Ovary (tissue), 9 donors: ENCODE results near the gene EDAR. TPM values are rescaled to one million over a fixed set of nuclear protein-coding genes. Genes with fewer than 3 reads are reported as not detected.

Experiments used
- DNase-seq, 5 donors: peaks; one replicate each; pipeline ENCODE4 v3.0.0-alpha.2; 2019 to 2020
- H3K27ac ChIP-seq, 2 donors: fragments of 200-600 bp; one replicate each; pipeline versions ENCODE4 v1.5.1 to v1.8.0; 2019 to 2022
- H3K27me3 ChIP-seq: fragments of 200-600 bp; one replicate; pipeline ENCODE4 v1.8.0; 2022
- H3K36me3 ChIP-seq: fragments of 200-600 bp; sonication (generic); one replicate; pipeline ENCODE4 v1.5.1; 2019
- H3K4me1 ChIP-seq: one replicate; pipeline ENCODE4 v1.8.1; 2013; ENCODE audit warnings: mild to moderate bottlenecking, moderate library complexity; ENCODE audit not compliant: insufficient read depth
- H3K4me3 ChIP-seq: fragments of 200-600 bp; sonication (generic); one replicate; pipeline ENCODE4 v1.5.1; 2017
- H3K9me3 ChIP-seq, 2 donors: fragments of 200-600 bp in 1 of 2; sonication (generic) in 1 of 2; one replicate each; pipeline versions ENCODE4 v1.5.1 to v1.8.1; 2013 to 2019; ENCODE audit warnings: mild to moderate bottlenecking in 1 of 2, moderate library complexity in 1 of 2
- EP300 ChIP-seq: sonication (generic); formaldehyde crosslinking; IDR thresholded peaks from one replicate; pipeline ENCODE4 v1.6.1; 2017; ENCODE audit warnings: antibody characterized with exemption
- POLR2A ChIP-seq: fragments of 450-650 bp; IDR thresholded peaks from one replicate; pipeline ENCODE4 v1.6.1; 2017; ENCODE audit warnings: antibody characterized with exemption, mild to moderate bottlenecking, moderate library complexity
- WGBS, 3 donors: extraction: QIAGEN DNeasy Blood & Tissue Kit in 1 of 3; methylation state at CpG; one replicate each; pipeline versions ENCODE4 v1.1.5 to v1.1.7; 2013 to 2017; 5-methylcytosine and 5-hydroxymethylcytosine counted together
- intact Hi-C, 4 donors: fragments of 100-400 bp; cut with DNase I; formaldehyde crosslinking; loops; one replicate each; pipeline versions ENCODE4 v1.11.0 to v1.15.1; 2022 to 2023
- polyA plus RNA-seq, 2 donors: library from polyadenylated mRNA; stranded (reverse); fragments of 200-250 nt in 1 of 2; fragments of 350-450 nt in 1 of 2; fragmentation: Illumina TruSeq in 1 of 2; extraction: RNeasy Lipid Tissue Mini Kit (QIAGEN cat#74804) in 1 of 2; gene quantifications; one replicate each; pipeline ENCODE4 v1.2.3, GENCODE V29; 2013 to 2014
- total RNA-seq, 7 donors: library from RNA; depleted of rRNA in 2 of 7; stranded (reverse); fragments of >200 nt in 2 of 7; fragmentation: NEBNext Ultra II Directional in 3 of 7; extraction: Animal tissue kit (Norgen Biotek cat#: 25700) in 3 of 7; gene quantifications; one replicate each; pipeline versions ENCODE4 v1.1.0 to v1.2.4, GENCODE V29; 2016 to 2023
- TF ChIP-seq, protein P1 (sequence below), 3 donors: fragments of 450-650 bp in 2 of 3; fragments of 200-600 bp in 1 of 3; IDR thresholded peaks; one replicate each; pipeline versions ENCODE4 v1.5.1 to v1.8.0; 2016 to 2022; ENCODE audit warnings: antibody characterized with exemption in 3 of 3, mild to moderate bottlenecking in 1 of 3
- donor health status: DM: no; HTN: no; CAD: no; lungs with moderate emphysema.
- donor health status: DM: no; HTN: no; CAD: no.
- donor health status: Bipolar disorder and iron deficiency.
- donor health status: DM: yes; HTN: yes; CAD: no.
- donor health status: DM: no; HTN: no; CAD: no.
- donor health status: DM: yes; HTN: yes; CAD: no.

Gene EDAR
- total and polyA plus RNA-seq, 9 donors, result 0.11 to 0.13 (median 0.11) TPM; not detected in 6

DNA sequence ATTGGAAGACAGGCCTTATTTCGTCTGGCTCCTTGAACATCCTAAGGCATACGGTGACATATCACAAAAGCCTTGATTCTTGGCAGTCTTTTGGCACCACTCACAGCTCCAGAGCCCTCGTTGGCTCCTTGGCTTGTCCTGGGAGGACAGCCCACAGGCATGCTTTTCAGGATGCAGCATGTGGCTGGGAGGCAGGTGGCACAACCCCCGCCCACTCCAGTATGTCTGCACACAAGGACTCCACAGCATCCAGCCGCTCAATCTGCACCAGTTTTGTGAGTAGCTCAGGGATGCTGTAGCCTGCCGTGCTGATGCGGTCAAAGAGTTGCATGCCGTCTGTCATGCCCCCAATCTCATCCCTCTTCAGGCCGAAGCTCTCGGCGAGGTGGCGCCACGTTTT, 92.3 kb downstream of the EDAR start:
- Histone ChIP-seq H3K4me1 (no peaks in the 10 kb centered on the region), H3K4me3 (no peak overlapping the region), H3K36me3 (no peaks in the 10 kb centered on the region), H3K27ac (no peak overlapping the region), H3K27me3 (no peaks in the 10 kb centered on the region), H3K9me3 (no peaks in the 10 kb centered on the region)
- intact Hi-C loops, result no loop called here
- TF ChIP-seq EP300 (no peak), POLR2A (no peak)
- TF ChIP-seq, protein P1, sequence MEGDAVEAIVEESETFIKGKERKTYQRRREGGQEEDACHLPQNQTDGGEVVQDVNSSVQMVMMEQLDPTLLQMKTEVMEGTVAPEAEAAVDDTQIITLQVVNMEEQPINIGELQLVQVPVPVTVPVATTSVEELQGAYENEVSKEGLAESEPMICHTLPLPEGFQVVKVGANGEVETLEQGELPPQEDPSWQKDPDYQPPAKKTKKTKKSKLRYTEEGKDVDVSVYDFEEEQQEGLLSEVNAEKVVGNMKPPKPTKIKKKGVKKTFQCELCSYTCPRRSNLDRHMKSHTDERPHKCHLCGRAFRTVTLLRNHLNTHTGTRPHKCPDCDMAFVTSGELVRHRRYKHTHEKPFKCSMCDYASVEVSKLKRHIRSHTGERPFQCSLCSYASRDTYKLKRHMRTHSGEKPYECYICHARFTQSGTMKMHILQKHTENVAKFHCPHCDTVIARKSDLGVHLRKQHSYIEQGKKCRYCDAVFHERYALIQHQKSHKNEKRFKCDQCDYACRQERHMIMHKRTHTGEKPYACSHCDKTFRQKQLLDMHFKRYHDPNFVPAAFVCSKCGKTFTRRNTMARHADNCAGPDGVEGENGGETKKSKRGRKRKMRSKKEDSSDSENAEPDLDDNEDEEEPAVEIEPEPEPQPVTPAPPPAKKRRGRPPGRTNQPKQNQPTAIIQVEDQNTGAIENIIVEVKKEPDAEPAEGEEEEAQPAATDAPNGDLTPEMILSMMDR (IDR thresholded peaks at IDR 0.05), result no peak
- DNase-seq, result no peak
- WGBS, 3 donors, result 91 to 96% (median 94%) methylated on average over 13 of the region's 13 CpGs

- Histone ChIP-seq H3K4me3 (no peak overlapping the region), H3K36me3 (no peaks in the 10 kb centered on the region), H3K4me1 (no peaks in the 10 kb centered on the region), H3K9me3 (peaks cover 0 to 2% of the 10 kb centered on the region in 2 donors), H3K27me3 (no peaks in the 10 kb centered on the region), H3K27ac (no peak overlapping the region)
- WGBS, 3 donors, result 86 to 87% (median 87%) methylated on average over 2 of the region's 2 CpGs
- intact Hi-C loops, result no loop called here
- TF ChIP-seq EP300, result no peak
- TF ChIP-seq POLR2A, result no peak
- TF ChIP-seq, protein P1 (IDR thresholded peaks at IDR 0.05), result no peak
- DNase-seq, result no peak
Measured at GRCh38 chr2:108895188-108895587, 93.8 kb downstream of the EDAR start.

GRCh38 chr2:108894766-108895165, 94.3 kb downstream of the EDAR start:
- Histone ChIP-seq H3K36me3 (no peaks in the 10 kb centered on the region), H3K27ac (no peak overlapping the region), H3K9me3 (peaks cover 0 to 3% of the 10 kb centered on the region in 2 donors), H3K4me3 (no peak overlapping the region), H3K27me3 (no peaks in the 10 kb centered on the region), H3K4me1 (no peaks in the 10 kb centered on the region)
- 79 to 82% (median 80%) methylated on average over 3 of the region's 3 CpGs for WGBS, 3 donors
- DNase-seq, result no peak
- TF ChIP-seq, protein P1 (IDR thresholded peaks at IDR 0.05), result no peak
- no peak for TF ChIP-seq POLR2A
- TF ChIP-seq EP300, result no peak
- intact Hi-C loops, result no loop called here

- Histone ChIP-seq H3K4me3 (no peak overlapping the region), H3K27ac (no peak overlapping the region), H3K4me1 (no peaks in the 10 kb centered on the region), H3K27me3 (no peaks in the 10 kb centered on the region), H3K9me3 (peaks cover 0 to 3% of the 10 kb centered on the region in 2 donors), H3K36me3 (no peaks in the 10 kb centered on the region)
- intact Hi-C loops, result no loop called here
- no peak for TF ChIP-seq EP300
- TF ChIP-seq, protein P1 (IDR thresholded peaks at IDR 0.05), result no peak
- no peak for TF ChIP-seq POLR2A
- no peak for DNase-seq
- 38 to 54% (median 44%) methylated on average over 1 of the region's 1 CpG for WGBS, 3 donors
Measured at GRCh38 chr2:108893277-108893676, 95.7 kb downstream of the EDAR start.

DNA sequence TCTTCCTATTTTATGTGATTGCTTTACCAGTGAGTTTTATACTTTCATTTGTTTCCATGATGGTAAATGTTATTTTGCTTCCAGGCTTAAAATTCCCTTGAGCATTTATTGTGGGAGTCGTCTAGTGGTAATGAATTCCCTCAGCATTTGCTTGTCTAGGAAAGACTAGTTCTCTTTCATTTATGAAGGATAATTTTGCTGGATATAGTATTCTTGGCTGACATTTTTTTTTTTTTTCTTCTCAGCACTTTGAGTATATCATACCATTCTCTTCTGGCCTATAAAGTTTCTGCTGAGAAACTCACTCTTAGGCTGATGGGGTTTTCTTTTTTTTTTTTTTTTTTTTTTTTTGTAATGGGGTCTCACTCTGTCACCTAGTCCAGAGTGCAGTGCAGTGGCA, 99.1 kb downstream of the EDAR start:
- intact Hi-C loops, result no loop called here
- H3K27ac ChIP-seq, result no peak overlapping the region
- TF ChIP-seq EP300, result no peak
- TF ChIP-seq, protein P1 (IDR thresholded peaks at IDR 0.05), result no peak
- TF ChIP-seq POLR2A, result no peak
- H3K4me3 ChIP-seq, result no peak overlapping the region
- WGBS, 3 donors, result 93 to 99% (median 94%) methylated on average over 1 of the region's 1 CpG
- no peaks in the 10 kb centered on the region for H3K36me3 ChIP-seq
- no peaks in the 10 kb centered on the region for H3K27me3 ChIP-seq
- DNase-seq, result no peak
- peaks cover 0 to 3% of the 10 kb centered on the region in 2 donors for H3K9me3 ChIP-seq
- H3K4me1 ChIP-seq, result no peaks in the 10 kb centered on the region
